Lung (tissue), 12 donors: Measurements from ENCODE around the gene HNF4A. TPM values are rescaled to one million over a fixed set of nuclear protein-coding genes. Genes with fewer than 3 reads are reported as not detected.

ENCODE experiments used
- ATAC-seq: fragments of 200-7000 bp; cut with Tn5 transposase; one replicate; pipeline ENCODE4 v1.9.1; 2020; ENCODE audit warnings: moderate number of reproducible peaks; ENCODE audit not compliant: insufficient read depth, low FRiP score
- DNase-seq, 3 donors: peaks; one replicate each; pipeline ENCODE4 v3.0.0-alpha.2; 2013 to 2017
- H3K27ac ChIP-seq, 2 donors: one replicate each; pipeline ENCODE4 v1.5.1; 2013; ENCODE audit warnings: mild to moderate bottlenecking in 2 of 2, moderate library complexity in 2 of 2, control low read depth in 1 of 2, inconsistent platforms in 1 of 2, low read depth in 1 of 2, low read length in 1 of 2
- H3K27me3 ChIP-seq, 3 donors: one replicate each; pipeline ENCODE4 v1.5.1; 2013; ENCODE audit warnings: low read length in 2 of 3; ENCODE audit not compliant: control insufficient read depth in 3 of 3, insufficient read depth in 3 of 3
- H3K36me3 ChIP-seq, 4 donors: one replicate each; pipeline ENCODE4 v1.5.1; 2013; ENCODE audit warnings: low read length in 4 of 4, mild to moderate bottlenecking in 1 of 4, moderate library complexity in 1 of 4; ENCODE audit not compliant: control insufficient read depth in 4 of 4, insufficient read depth in 4 of 4
- H3K4me1 ChIP-seq, 5 donors: one replicate each; pipeline ENCODE4 v1.5.1; 2013; ENCODE audit warnings: low read length in 5 of 5, mild to moderate bottlenecking in 2 of 5, moderate library complexity in 1 of 5; ENCODE audit not compliant: control insufficient read depth in 5 of 5, insufficient read depth in 5 of 5
- H3K4me3 ChIP-seq: one replicate; pipeline ENCODE4 v1.5.1; 2013; ENCODE audit warnings: mild to moderate bottlenecking, control low read depth, moderate library complexity
- H3K9ac ChIP-seq, 2 donors: one replicate each; pipeline ENCODE4 v1.5.1; 2013; ENCODE audit warnings: low read length in 2 of 2, control low read depth in 1 of 2; ENCODE audit not compliant: insufficient read depth in 1 of 2
- H3K9me3 ChIP-seq, 4 donors: one replicate each; pipeline ENCODE4 v1.5.1; 2013; ENCODE audit warnings: low read length in 3 of 4, mild to moderate bottlenecking in 1 of 4, moderate library complexity in 1 of 4; ENCODE audit not compliant: control insufficient read depth in 4 of 4, insufficient read depth in 3 of 4
- WGBS, 2 donors: extraction: QIAGEN DNeasy Blood & Tissue Kit; methylation state at CpG; one replicate each; pipeline ENCODE4 v1.1.7; 2013; 5-methylcytosine and 5-hydroxymethylcytosine counted together
- polyA plus RNA-seq, 2 donors: library from polyadenylated mRNA; stranded (reverse); fragments of 200-250 nt; gene quantifications; one replicate each; pipeline ENCODE4 v1.2.1, GENCODE V29; 2013
- total RNA-seq, 2 donors: library from RNA; depleted of rRNA in 1 of 2; stranded (reverse); fragments of >200 nt in 1 of 2; gene quantifications; one replicate each; pipeline ENCODE4 v1.2.1, GENCODE V29; 2014 to 2021
- TF ChIP-seq, protein P1 (sequence below): IDR thresholded peaks from 2 replicates; pipeline ENCODE4 v1.5.1; 2012; ENCODE audit warnings: mild to moderate bottlenecking; ENCODE audit errors: control extremely low read depth, extremely low read depth
- donor health status: control.
- donor health status: control.
- donor health status: Bipolar disorder and iron deficiency.
- donor health status: healthy.
- donor health status: DM: yes; HTN: yes; CAD: no.

HNF4A gene
- total and polyA plus RNA-seq, 4 donors = 0.14 to 1.3 (median 0.41) TPM

DNA sequence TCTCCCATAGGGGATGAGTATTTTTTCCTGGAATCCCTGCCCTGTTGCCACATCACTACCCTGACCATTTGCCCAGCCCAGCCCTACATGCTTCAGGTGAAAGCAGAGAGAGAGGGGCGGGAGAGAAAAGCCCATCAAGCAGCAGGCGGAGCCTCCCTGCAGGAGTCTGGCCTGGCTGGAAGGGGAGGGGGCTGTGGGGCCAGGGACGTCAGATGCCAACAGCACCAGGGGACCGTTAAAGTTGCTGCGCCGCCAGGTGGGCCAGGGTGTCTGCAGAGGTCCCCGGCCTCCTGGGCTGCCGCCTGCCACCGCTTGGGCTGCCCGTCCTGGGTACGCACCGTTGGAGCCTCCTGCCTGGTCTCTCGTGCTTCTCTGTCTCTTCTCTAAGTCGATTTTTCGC lies 19.4 kb upstream of the HNF4A start:
- no peak overlapping the region for H3K9ac ChIP-seq
- TF ChIP-seq, protein P1, sequence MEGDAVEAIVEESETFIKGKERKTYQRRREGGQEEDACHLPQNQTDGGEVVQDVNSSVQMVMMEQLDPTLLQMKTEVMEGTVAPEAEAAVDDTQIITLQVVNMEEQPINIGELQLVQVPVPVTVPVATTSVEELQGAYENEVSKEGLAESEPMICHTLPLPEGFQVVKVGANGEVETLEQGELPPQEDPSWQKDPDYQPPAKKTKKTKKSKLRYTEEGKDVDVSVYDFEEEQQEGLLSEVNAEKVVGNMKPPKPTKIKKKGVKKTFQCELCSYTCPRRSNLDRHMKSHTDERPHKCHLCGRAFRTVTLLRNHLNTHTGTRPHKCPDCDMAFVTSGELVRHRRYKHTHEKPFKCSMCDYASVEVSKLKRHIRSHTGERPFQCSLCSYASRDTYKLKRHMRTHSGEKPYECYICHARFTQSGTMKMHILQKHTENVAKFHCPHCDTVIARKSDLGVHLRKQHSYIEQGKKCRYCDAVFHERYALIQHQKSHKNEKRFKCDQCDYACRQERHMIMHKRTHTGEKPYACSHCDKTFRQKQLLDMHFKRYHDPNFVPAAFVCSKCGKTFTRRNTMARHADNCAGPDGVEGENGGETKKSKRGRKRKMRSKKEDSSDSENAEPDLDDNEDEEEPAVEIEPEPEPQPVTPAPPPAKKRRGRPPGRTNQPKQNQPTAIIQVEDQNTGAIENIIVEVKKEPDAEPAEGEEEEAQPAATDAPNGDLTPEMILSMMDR = no peak
- H3K27ac ChIP-seq = no peak overlapping the region
- no peak overlapping the region for H3K4me3 ChIP-seq
- H3K4me1 ChIP-seq = peaks cover 0 to 5% (median 0%) of the 10 kb centered on the region in 5 donors
- 34 to 43% methylated on average over 14 to 15 of the region's 15 CpGs for WGBS, 2 donors
- ATAC-seq = no peak
- no peaks in the 10 kb centered on the region for H3K36me3 ChIP-seq
- H3K27me3 ChIP-seq = peaks cover 0 to 2% (median 0%) of the 10 kb centered on the region in 3 donors
- DNase-seq = no peak
- H3K9me3 ChIP-seq = no peaks in the 10 kb centered on the region

DNA sequence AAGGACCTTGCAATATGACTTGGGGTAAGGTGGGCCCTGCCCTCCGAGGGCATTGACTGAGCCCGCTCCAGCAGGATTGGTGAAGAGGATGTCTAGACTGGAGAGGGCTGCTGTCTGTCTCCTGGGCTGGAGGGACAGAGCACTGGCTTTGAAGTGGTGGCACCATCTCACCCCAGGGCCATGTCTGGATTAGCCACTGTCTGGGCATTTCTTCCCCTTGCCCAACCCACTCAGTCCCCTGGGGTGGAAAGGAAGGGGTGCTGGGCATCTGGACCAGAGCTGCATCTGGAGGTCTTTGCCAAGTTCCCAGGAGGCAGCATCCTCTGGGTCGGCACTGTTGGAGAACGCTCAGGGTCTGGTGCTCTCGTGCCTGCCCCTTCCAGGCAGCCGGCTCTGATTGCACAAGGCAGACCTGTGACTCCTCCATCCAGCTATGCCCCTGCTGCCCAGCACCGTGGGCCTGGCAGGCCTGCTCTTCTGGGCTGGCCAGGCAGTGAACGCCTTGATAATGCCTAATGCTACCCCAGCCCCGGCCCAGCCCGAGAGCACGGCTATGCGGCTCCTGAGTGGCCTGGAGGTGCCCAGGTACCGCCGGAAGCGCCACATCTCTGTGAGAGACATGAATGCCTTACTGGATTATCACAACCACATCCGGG lies 18.6 kb upstream of the HNF4A start, which contains the start of gene R3HDML:
TSS of gene R3HDML (plus strand) at position 319 of the 656 bp plus-strand sequence. CDS start at position 434, 115 bp downstream.
- no peak for DNase-seq

DNA sequence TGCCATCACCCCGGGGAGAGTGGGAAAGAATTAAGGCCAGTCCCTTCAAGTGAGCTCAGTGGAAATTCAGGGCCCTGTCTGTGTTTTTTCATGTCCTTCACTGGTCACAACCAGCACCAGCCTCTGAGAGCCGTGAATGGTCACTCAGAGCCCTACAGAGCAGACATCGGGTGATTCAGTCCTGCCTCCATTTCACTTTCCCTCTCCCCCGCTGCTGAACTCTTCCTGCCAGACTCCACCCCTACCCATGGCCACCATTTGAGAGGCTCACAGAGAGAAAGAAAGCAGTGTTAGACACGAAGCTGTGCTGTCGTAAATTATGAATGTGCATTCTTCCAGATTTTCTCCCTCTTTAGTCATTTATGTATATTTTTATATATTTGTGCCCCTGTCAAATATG lies 13.3 kb upstream of the HNF4A start:
- 62 to 79% methylated on average over 6 of the region's 6 CpGs for WGBS, 2 donors
- Histone ChIP-seq H3K9me3 (no peaks in the 10 kb centered on the region), H3K27me3 (no peaks in the 10 kb centered on the region), H3K4me1 (no peaks in the 10 kb centered on the region), H3K9ac (no peak overlapping the region), H3K36me3 (no peaks in the 10 kb centered on the region), H3K27ac (no peak overlapping the region), H3K4me3 (no peak overlapping the region)
- no peak for ATAC-seq
- TF ChIP-seq, protein P1 = no peak
- DNase-seq = no peak

More for the DNA sequence above, 18.6 kb upstream of the HNF4A start, which contains the start of gene R3HDML:
- ATAC-seq = no peak
- no peaks in the 10 kb centered on the region for H3K9me3 ChIP-seq
- H3K4me3 ChIP-seq = no peak within 1 kb of the TSS
- H3K4me1 ChIP-seq = peaks cover 0 to 5% (median 0%) of the 10 kb centered on the region in 5 donors
- TF ChIP-seq, protein P1 = no peak
- H3K27me3 ChIP-seq = peaks cover 0 to 2% (median 0%) of the 10 kb centered on the region in 3 donors
- WGBS, 2 donors = 87 to 89% methylated on average over 16 of the region's 16 CpGs
- H3K36me3 ChIP-seq = no peaks in the 10 kb centered on the region
- H3K27ac ChIP-seq = no peak within 1 kb of the TSS
- no peak within 1 kb of the TSS for H3K9ac ChIP-seq
